Measurements from ENCODE around the gene CPNE5.
A peak's percentile ranks its signal among the peaks of the same experiment; 100 is the strongest.
"Not testable (repeated sequence)": the region's sequence is repeated elsewhere in the genome, so short reads cannot be mapped to it uniquely, and the experiment has no call there.

Gene CPNE5

GRCh38 chr6:36739947-36740817, 99.1 kb downstream of the CPNE5 start:
- no peak for DNase-seq

- DNase-seq = no peak
Observed at GRCh38 chr6:36738108-36738507, 101.1 kb downstream of the CPNE5 start.

GRCh38 chr6:36737043-36737785, 102.0 kb downstream of the CPNE5 start:
- DNase-seq = no peak

- peak; percentile 42 for DNase-seq
Observed at GRCh38 chr6:36735110-36736071, 103.9 kb downstream of the CPNE5 start.

- DNase-seq = no peak
Observed at GRCh38 chr6:36734486-36735060, 104.7 kb downstream of the CPNE5 start.

GRCh38 chr6:36733300-36733699, 105.9 kb downstream of the CPNE5 start:
- no peak for DNase-seq

- DNase-seq = no peak
Observed at GRCh38 chr6:36731622-36732310, 107.5 kb downstream of the CPNE5 start.

GRCh38 chr6:36730424-36731380, 108.5 kb downstream of the CPNE5 start:
- no peak for DNase-seq

GRCh38 chr6:36729161-36729524, 110.1 kb downstream of the CPNE5 start:
- no peak for DNase-seq

GRCh38 chr6:36728289-36729160, 110.7 kb downstream of the CPNE5 start:
- DNase-seq = no peak

GRCh38 chr6:36727505-36728021, 111.7 kb downstream of the CPNE5 start:
- DNase-seq = peak; percentile 20

- no peak for DNase-seq
Observed at GRCh38 chr6:36725581-36725980, 113.7 kb downstream of the CPNE5 start.

- peak; percentile 80 for DNase-seq
Observed at GRCh38 chr6:36724514-36725390, 114.5 kb downstream of the CPNE5 start.

- not testable (repeated sequence) for DNase-seq
Observed at GRCh38 chr6:36723992-36724391, 115.3 kb downstream of the CPNE5 start.

- DNase-seq = no peak
Observed at GRCh38 chr6:36722879-36723278, 116.4 kb downstream of the CPNE5 start.

- no peak for DNase-seq
Observed at GRCh38 chr6:36722365-36722764, 116.9 kb downstream of the CPNE5 start.

GRCh38 chr6:36721369-36722140, 117.7 kb downstream of the CPNE5 start:
- no peak for DNase-seq

All from stimulated activated CD4-positive, alpha-beta T cell treated with anti-CD3 and anti-CD28 coated beads, Interleukin-15, amount 100 ng/mL, for 24 hours (primary cell).